GM12874 (cell line): ENCODE results near the gene ALDH1L1.

Experiments
- TF ChIP-seq, protein P1 (sequence below): IDR thresholded peaks from 2 replicates; pipeline ENCODE4 v1.5.1; 2011; ENCODE audit warnings: low read depth, mild to moderate bottlenecking, control low read depth, low read length, moderate library complexity; ENCODE audit not compliant: insufficient read depth

ALDH1L1 gene

DNA sequence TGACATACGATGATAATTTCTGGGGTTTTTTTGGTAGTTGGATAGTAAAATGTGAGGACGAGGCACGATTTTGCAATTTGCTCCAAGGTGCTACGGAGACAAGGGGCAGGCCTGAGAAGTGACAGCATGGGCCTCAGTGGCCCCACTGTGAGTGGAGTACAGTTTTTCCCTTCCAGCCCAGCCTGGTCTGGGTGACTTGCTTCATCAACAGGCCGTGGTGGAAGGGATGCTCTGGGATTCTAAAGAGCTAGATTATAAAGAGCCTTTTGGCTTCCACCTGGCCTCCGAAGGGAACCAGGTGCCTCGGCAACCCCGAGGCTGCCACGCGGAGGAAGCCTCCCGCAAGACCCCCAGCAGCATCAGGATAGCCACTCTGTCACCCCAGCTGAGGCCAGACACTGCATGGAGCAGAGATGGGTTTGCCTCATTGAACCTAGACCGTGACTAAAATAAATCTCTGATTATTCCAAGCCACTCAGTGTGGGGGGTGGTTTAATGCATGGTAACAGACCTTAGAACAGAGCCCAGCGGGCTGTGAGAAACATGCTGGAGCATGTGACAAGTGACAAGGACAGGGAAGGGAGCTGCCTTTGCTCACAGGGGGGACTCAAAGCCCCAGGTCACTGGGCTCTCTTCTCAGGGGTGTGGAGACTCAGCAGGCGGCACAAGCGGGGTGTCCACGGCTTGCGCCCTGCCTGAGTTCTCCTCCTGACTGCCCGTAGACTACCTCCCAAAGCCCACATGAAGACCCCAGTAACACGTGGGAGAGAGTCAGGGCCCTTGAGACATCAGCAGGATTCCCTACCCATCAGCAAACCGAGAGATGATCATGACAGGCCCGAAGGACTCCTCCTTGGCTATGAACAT is 73.8 kb downstream of the ALDH1L1 start:
- TF ChIP-seq, protein P1, sequence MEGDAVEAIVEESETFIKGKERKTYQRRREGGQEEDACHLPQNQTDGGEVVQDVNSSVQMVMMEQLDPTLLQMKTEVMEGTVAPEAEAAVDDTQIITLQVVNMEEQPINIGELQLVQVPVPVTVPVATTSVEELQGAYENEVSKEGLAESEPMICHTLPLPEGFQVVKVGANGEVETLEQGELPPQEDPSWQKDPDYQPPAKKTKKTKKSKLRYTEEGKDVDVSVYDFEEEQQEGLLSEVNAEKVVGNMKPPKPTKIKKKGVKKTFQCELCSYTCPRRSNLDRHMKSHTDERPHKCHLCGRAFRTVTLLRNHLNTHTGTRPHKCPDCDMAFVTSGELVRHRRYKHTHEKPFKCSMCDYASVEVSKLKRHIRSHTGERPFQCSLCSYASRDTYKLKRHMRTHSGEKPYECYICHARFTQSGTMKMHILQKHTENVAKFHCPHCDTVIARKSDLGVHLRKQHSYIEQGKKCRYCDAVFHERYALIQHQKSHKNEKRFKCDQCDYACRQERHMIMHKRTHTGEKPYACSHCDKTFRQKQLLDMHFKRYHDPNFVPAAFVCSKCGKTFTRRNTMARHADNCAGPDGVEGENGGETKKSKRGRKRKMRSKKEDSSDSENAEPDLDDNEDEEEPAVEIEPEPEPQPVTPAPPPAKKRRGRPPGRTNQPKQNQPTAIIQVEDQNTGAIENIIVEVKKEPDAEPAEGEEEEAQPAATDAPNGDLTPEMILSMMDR = no peak

DNA sequence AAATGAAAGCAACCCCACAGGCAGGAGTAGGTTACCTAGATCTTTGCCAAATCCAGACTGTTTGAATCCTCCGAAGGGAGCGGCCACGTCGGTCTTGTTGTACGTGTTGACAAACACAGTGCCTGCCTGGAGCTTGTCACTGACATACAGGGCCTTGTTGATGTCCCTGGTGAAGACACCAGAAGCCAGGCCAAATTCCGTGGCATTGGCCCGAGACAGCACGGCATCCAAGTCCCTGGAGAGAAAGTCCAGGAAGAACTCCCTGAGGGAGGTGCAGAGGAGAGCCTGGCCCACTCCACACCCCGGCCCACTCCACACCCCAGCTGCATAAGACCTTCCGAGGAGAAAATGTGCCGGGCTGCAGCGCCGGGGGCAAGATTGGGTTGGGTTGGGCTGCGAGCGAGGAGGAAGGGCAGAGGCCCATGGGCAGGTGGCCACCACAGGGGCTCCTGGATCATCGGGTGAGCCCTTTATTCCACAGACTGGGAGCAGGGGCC is 74.6 kb downstream of the ALDH1L1 start:
- TF ChIP-seq, protein P1 = no peak

DNA sequence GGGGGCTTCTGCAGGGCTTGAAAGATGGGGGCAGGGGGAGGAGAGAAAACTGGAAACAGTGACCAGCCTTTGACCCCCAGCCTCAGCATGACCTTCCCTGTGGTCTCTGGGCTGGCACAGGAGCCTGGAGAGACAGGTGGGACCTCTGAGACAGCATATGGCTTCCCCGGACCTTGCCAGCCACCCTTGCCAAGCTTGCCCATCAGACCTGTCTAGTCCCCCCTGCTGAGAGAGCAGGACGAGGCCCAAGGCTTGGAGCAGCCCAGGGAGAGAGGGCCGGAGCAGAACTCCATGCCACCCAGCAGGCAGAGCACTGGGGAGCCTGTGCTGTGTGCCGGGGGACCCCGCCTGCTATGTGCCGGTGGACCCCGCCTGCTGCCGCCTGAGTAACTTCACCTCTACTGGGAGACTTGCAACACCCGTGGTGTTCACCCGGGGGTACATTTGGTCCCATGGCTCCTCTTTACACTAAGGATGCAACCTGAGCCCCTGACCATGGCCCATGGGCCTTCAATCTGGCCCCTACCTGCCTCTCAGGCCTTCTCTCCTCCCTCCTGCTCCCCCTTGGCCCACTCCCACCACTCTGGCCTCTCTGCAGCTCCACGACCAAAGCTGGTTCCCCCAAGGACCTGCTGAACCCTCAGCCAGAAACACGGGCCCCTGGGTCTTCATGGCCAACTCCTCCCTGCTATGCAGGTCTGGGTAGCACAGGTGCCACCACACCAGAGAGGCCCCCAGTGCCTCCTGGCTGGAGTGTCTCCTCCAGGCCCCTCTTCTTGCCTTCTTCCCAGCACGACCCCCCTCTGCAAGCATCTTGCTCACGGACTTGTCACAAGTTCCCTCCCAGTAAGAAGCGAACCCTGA is 75.4 kb downstream of the ALDH1L1 start:
- TF ChIP-seq, protein P1 = no peak

DNA sequence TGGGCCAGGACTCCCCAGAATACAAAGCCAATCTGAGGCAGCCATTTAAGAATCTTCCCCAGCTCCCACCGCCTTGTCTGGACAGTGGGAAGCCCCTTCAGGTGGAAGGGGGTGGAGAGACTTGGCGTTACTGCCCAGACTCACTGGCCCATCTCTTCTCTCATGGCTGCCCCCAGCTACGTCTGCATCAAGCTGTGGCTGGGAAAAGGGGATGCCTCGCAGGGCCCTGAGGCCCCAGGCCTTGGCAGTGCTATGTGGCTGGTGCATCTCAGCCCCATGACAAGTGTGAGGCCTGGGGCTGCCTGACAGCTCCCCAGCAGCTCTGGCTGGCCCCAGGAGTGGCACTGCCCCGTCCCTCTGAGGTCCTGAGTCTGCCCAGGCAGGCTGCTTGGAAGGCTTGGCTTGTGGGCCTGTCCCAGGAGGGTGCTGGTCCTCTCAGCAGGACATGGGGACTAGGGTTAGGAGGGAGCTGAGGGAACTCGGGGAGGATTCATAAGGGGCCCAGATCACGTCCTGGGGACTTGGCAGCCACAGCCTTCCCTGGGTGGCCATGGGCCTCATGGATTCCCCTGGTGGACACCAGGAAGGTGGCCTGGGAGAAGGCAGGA is 76.3 kb downstream of the ALDH1L1 start:
- TF ChIP-seq, protein P1 = no peak

DNA sequence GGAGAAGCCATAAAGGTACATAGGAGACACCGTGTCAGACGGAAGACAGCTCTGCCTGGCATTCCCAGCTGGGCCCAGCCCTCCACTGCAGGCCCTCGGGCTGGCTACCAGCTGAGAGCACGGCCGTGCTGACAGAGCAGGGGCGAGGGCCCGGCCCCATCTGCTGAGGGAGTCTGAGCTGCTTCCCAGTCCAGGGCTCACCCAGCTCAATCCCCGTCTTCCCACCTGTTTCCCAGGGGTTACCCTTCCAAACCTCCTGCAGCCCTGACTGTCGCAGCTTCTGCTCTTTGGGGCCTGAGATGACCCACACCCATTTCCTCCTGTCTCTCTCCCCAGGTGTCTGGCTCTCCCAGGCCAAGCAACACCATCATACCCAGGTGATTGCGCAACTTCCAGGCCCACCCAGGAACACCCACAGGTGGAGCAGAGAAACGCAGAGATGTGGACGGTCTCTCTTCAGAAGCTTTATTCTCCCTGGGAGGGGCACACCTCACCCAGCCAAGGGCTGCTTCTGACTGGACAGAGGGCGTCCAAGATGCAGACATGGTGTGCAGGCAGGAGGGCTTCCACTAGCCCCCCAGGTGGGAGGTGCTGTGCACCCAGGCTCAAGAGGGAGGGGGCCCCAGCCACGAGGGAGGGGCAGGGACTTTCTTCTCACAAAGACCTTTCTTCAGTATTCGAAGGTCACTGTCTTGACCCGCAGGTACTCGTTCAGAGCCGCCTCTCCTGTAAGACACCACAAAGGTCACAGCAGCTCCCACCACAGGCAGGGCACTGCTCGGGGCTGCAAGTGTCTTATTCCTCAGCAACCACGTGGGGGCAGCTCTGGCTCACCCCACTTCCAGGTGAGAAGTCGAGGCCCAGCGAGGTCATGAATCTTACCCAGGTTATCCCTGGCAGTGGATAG is 77.0 kb downstream of the ALDH1L1 start:
- TF ChIP-seq, protein P1 = no peak

DNA sequence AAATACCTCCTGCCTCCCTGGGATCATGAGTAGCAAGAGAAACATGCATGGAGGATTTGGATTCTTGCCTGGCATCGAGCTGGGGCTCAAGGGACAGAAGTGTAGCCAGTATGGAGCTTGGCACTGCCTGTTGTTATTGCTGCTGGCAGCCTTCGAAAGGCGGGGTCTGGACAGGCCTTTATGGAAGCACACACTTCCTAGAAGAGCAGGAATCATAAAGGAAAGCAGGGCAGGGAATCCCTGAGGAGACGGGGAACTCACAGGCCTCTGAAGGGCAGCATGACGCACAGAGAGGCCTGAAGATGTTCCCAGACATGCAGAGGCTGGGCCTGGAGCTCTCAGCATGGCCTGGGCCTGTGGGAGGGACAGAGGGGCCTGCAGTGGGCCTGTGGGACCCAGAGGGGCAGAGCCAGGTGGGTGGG is 77.8 kb downstream of the ALDH1L1 start:
- TF ChIP-seq, protein P1 = no peak
